Tibial artery (tissue), 4 donors: Measurements from ENCODE around the gene LAP3.
"Not testable (repeated sequence)": the region's sequence is repeated elsewhere in the genome, so short reads cannot be mapped to it uniquely, and the experiment has no call there.

Experiments used
- DNase-seq, 2 donors: peaks; one replicate each; pipeline ENCODE4 v3.0.0-alpha.2; 2019
- H3K27ac ChIP-seq, 2 donors: fragments of 200-600 bp; sonication (generic) in 1 of 2; 1 replicate in 1 of 2; 2 replicates in 1 of 2; pipeline ENCODE4 v1.5.1; 2018 to 2019; ENCODE audit warnings: mild to moderate bottlenecking in 1 of 2
- H3K27me3 ChIP-seq, 2 donors: fragments of 200-600 bp; sonication (generic) in 1 of 2; one replicate each; pipeline versions ENCODE4 v1.5.1 to v1.6.0; 2016 to 2019
- H3K36me3 ChIP-seq, 3 donors: fragments of 200-600 bp; sonication (generic) in 2 of 3; one replicate each; pipeline ENCODE4 v1.5.1; 2016 to 2019; ENCODE audit warnings: mild to moderate bottlenecking in 2 of 3
- H3K4me1 ChIP-seq, 4 donors: fragments of 200-600 bp; sonication (generic) in 2 of 4; 1 replicate in 3 of 4; 2 replicates in 1 of 4; pipeline ENCODE4 v1.5.1; 2016 to 2019
- H3K4me3 ChIP-seq, 2 donors: fragments of 200-600 bp; sonication (generic) in 1 of 2; 1 replicate in 1 of 2; 2 replicates in 1 of 2; pipeline ENCODE4 v1.5.1; 2018 to 2019; ENCODE audit warnings: mild to moderate bottlenecking in 2 of 2
- H3K9me3 ChIP-seq, 3 donors: fragments of 200-600 bp; sonication (generic) in 1 of 3; one replicate each; pipeline ENCODE4 v1.5.1; 2016 to 2019
- CTCF ChIP-seq, 2 experiments: fragments of 200-600 bp in 1 of 2; fragments of 450-650 bp in 1 of 2; IDR thresholded peaks; one replicate each; pipeline ENCODE4 v1.5.1; 2017 to 2019; ENCODE audit warnings: antibody characterized with exemption in 2 of 2, mild to moderate bottlenecking in 1 of 2, moderate library complexity in 1 of 2
- intact Hi-C: fragments of 100-400 bp; cut with DNase I; formaldehyde crosslinking; loops from one replicate; pipeline ENCODE4 v1.15.0; 2023; ENCODE audit warnings: low total_unique reads

LAP3 gene

GRCh38 chr4:17535906-17536305 is 41.1 kb upstream of the LAP3 start:
- no peak for TF ChIP-seq CTCF (IDR thresholded peaks at IDR 0.05)
- intact Hi-C loops = no loop called here
- no peak for DNase-seq
- H3K36me3 ChIP-seq = no peaks in the 10 kb centered on the region
- H3K4me3 ChIP-seq = no peak overlapping the region
- no peaks in the 10 kb centered on the region for H3K9me3 ChIP-seq
- no peaks in the 10 kb centered on the region for H3K4me1 ChIP-seq
- H3K27me3 ChIP-seq = peaks cover 0 to 6% of the 10 kb centered on the region in 2 donors
- no peak overlapping the region for H3K27ac ChIP-seq

GRCh38 chr4:17537060-17537459 is 39.9 kb upstream of the LAP3 start:
- H3K36me3 ChIP-seq, DNase-seq, intact Hi-C loops: not testable (repeated sequence)

GRCh38 chr4:17544205-17544604 is 32.8 kb upstream of the LAP3 start:
- TF ChIP-seq CTCF (IDR thresholded peaks at IDR 0.05) = no peak
- H3K4me3 ChIP-seq = no peak overlapping the region
- H3K27ac ChIP-seq = no peak overlapping the region
- no peak for DNase-seq
- H3K4me1 ChIP-seq = no peaks in the 10 kb centered on the region
- H3K27me3 ChIP-seq = peaks cover 0 to 9% of the 10 kb centered on the region in 2 donors
- no peaks in the 10 kb centered on the region for H3K9me3 ChIP-seq
- H3K36me3 ChIP-seq = no peaks in the 10 kb centered on the region
- intact Hi-C loops = no loop called here

More at GRCh38 chr4:17537060-17537459, 39.9 kb upstream of the LAP3 start:
- H3K27me3 ChIP-seq, H3K9me3 ChIP-seq, H3K4me1 ChIP-seq, H3K27ac ChIP-seq, H3K4me3 ChIP-seq: not testable (repeated sequence)

- no peak for DNase-seq
- Histone ChIP-seq H3K4me3 (no peak overlapping the region), H3K27me3 (peaks cover 0 to 7% of the 10 kb centered on the region in 2 donors), H3K27ac (no peak overlapping the region), H3K36me3 (no peaks in the 10 kb centered on the region), H3K9me3 (no peaks in the 10 kb centered on the region), H3K4me1 (no peaks in the 10 kb centered on the region)
- no peak for TF ChIP-seq CTCF (IDR thresholded peaks at IDR 0.05)
- intact Hi-C loops = loop anchor here (5.0 kb wide), 1 partner anchor 92 kb away; no protein-coding TSS in a partner anchor
Measured at GRCh38 chr4:17544831-17545234, 32.2 kb upstream of the LAP3 start.

- no peaks in the 10 kb centered on the region for H3K4me1 ChIP-seq
- no peaks in the 10 kb centered on the region for H3K9me3 ChIP-seq
- H3K4me3 ChIP-seq = no peak overlapping the region
- peaks cover 0 to 3% of the 10 kb centered on the region in 2 donors for H3K27me3 ChIP-seq
- no peak for TF ChIP-seq CTCF (IDR thresholded peaks at IDR 0.05)
- no peak for DNase-seq
- intact Hi-C loops = loop anchor here (5.0 kb wide), 1 partner anchor 92 kb away; no protein-coding TSS in a partner anchor
- H3K27ac ChIP-seq = no peak overlapping the region
- no peaks in the 10 kb centered on the region for H3K36me3 ChIP-seq
Measured at GRCh38 chr4:17545374-17546140, 31.4 kb upstream of the LAP3 start.

GRCh38 chr4:17546222-17546621 is 30.8 kb upstream of the LAP3 start:
- Histone ChIP-seq H3K9me3 (no peaks in the 10 kb centered on the region), H3K4me1 (no peaks in the 10 kb centered on the region), H3K36me3 (no peaks in the 10 kb centered on the region), H3K4me3 (no peak overlapping the region), H3K27me3 (peaks cover 0 to 3% of the 10 kb centered on the region in 2 donors), H3K27ac (no peak overlapping the region)
- TF ChIP-seq CTCF (IDR thresholded peaks at IDR 0.05) = no peak
- no peak for DNase-seq
- intact Hi-C loops = loop anchor here (5.0 kb wide), 1 partner anchor 91 kb away; no protein-coding TSS in a partner anchor
